GM19238 (cell line): ENCODE data around the gene PPP3CA.
"Not testable (repeated sequence)": the region's sequence is repeated elsewhere in the genome, so short reads cannot be mapped to it uniquely, and the experiment has no call there.

ENCODE experiments used
- DNase-seq: peaks from one replicate; pipeline ENCODE4 v3.0.0; 2011; ENCODE audit warnings: low spot score; ENCODE audit not compliant: insufficient read length

PPP3CA gene

GRCh38 chr4:101103381-101104142 is 243.8 kb downstream of the PPP3CA start:
- no peak for DNase-seq

GRCh38 chr4:101102114-101102742 is 245.1 kb downstream of the PPP3CA start:
- no peak for DNase-seq

DNA sequence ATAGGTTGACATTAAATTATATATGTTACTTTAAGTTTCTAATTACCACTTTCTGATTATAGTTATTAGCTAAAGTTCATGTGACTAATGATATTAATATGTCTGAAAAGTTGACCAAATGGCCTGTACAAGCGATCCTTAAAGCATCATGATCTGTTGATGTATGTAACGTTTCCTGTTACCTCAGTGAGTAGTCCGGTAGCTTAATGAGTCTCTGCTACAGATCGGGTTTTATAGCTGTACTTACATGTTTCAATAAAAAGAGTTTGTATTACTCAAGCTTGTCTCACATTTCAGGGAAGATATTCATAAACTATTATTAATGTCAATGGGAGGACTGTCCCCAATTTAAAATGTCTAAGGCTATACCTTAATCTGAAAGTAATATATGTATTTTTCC is 246.3 kb downstream of the PPP3CA start:
- no peak for DNase-seq

DNA sequence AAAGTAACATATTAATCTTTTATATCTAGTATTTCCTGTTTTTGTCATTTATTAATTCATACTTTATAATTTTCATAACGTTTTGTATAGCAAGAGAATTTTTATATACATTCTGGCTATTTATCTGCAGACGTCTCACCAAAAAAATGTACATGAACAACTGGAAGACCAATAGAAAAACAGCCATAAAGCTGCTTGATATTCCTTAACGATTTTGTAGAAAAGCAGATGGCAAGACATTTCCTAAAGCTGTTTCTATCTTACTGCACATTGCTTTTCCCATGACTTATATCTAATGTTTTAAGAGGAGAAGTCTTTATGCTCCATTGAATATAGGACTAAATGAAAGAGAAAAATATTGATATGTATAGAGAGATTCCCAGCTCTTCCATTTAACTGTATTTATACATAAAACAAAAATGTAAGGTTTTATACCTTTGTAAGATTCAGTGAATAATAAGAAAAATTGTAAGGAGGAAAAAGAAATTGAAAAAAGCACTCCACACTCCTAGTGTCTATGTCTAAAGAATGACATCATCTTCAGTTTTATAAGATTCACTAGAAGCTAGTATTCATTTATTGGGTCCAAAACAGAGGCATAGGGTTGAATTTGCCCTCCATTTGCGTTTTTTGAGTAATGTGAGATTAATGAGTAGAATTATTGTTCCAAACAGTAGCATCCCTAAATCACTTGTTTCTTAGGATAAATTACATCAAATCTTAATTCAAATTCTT is 248.5 kb downstream of the PPP3CA start:
- no peak for DNase-seq

DNA sequence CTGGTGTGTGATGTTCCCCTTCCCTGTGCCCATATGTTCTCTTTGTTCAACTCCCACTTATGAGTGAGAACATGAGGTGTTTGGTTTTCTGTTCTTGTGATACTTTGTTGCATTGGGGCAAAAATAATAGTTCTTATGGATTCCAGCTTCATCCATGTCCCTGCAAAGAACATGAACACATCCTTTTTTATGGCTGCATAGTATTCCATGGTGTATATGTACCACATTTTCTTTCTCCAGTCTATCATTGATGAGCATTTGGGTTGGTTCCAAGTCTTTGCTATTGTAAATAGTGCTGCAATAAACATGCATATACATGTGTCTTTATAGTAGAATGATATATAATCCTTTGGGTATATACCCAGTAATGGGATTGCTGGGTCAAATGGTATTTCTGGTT is 254.7 kb downstream of the PPP3CA start:
- not testable (repeated sequence) for DNase-seq

DNA sequence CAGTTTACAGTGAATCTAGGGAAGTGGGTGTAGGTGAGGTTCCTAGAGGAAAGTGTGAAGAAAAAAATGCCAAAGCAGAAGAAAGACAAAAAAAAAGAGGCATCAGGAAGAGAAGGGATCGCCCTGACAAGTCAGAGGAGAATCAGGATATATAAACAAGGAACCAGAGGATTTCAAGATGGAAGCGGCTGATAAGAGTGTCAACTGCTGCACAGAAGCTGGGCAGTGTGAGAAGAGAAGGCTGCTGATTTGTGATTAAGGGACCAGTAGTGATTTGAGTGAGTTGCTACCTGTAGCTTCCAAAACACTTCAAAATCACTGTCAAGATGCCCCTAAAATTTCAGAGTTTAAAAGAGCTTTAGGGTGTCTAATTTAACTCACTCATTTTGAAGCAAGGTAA is 258.2 kb downstream of the PPP3CA start:
- DNase-seq, result no peak

- no peak for DNase-seq
These were observed 260.3 kb downstream of the PPP3CA start for GRCh38 chr4:101086801-101087586.

GRCh38 chr4:101083131-101083530 is 264.2 kb downstream of the PPP3CA start:
- no peak for DNase-seq

DNA sequence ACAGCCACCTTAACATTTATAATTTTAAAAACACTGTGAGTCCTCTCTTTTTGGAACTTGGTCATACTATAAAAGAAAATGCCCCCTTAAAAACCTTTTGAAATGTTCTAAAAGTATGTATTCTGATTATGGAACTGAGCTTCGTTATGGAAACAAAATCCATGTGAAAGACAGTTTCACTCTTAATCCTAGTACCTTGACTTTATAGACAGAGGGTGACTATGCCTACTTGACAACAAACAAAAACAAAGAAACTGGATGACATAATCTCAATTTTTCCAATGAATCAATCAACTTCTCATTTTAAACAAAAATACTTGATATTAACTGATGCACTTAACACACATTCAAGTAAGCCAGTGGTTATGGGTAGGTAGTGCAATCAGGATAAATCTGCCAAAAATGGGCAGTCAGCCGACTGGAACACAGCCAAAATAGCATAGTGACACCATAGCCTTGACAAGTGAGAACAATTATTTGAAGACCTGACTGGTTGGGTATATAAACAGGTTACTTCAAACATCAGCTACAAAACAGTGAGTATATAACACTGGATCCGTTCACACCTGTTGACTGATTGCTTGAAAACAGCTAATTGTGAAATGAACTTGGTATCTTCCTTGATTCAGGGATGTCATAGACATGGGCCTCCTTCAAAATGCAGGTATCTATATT is 265.5 kb downstream of the PPP3CA start:
- no peak for DNase-seq

DNA sequence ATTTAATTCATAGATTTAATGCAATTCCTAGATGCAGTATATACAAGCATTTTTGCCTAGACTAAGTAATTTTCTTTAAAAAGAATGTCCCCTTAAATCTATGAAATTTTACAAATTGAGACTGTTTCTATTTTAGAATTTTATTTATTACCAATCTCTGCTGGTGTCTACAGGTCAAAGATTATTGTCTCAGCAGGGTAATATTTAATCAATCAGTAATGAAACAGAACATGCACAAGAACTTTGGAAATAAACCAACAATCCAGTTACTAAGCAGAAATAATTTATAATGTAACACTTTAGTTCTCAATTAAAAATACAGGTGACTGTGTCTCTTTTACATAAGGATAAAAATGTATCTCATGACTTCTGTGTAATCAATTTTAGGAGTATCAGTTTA is 266.2 kb downstream of the PPP3CA start:
- no peak for DNase-seq

DNA sequence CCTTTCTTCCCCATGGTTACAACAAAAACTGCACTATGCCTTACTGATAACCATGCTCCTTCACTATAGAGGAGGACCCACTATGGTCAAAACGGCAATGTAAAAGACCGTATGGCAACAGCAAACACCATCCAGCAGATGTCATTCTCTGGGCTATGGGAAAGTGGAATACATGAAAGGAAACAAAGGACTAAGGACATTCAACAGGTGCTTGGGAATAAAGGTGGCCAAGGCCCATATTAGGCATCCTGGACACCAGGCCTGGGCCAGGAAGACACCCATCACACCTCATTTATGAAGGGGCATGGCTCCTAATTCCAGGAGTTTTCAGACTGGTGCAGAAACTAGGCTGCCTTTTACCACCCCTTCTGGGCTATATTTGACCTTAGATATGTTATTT is 268.4 kb downstream of the PPP3CA start:
- no peak for DNase-seq

- no peak for DNase-seq
These were observed 271.3 kb downstream of the PPP3CA start for GRCh38 chr4:101076032-101076431.

DNA sequence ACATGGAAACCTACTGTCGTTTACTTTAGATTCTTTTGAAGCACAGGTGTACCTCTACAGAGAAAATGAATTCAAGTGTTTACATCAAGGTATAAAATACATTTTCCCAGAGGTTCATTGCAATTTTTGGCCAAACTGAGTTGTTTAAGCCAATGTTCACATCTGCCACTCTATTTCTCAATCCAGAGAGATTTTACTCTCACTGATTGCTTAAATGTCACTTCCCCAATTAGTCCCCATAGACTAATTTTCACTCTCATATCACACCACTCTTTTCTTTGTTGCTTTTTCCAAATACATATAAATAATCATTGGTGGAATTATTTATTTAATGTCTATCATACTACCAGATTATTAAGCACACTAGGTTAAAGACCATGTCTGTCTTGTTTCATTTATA is 271.8 kb downstream of the PPP3CA start:
- DNase-seq, result no peak

DNA sequence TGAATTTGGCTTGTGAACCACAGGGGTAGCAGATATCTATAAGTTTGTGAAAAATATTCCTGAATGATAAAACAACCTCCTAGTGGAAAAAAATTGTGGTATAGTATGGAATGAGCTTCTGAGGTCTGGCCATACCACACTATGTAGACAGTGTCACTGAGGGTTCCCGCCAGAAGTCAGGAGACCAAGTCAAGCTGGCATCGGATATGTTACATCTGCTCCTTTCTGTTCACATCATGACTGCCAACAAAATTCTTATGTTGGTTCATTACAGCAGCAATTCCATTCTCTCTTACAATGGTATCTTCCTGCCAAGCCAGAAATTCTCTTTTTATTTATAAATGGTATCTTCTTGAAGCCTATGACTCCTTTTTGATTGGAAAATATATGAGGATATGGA is 273.0 kb downstream of the PPP3CA start:
- no peak for DNase-seq

GRCh38 chr4:101071241-101071640 is 276.1 kb downstream of the PPP3CA start:
- DNase-seq, result no peak

GRCh38 chr4:101068115-101068514 is 279.2 kb downstream of the PPP3CA start:
- no peak for DNase-seq

DNA sequence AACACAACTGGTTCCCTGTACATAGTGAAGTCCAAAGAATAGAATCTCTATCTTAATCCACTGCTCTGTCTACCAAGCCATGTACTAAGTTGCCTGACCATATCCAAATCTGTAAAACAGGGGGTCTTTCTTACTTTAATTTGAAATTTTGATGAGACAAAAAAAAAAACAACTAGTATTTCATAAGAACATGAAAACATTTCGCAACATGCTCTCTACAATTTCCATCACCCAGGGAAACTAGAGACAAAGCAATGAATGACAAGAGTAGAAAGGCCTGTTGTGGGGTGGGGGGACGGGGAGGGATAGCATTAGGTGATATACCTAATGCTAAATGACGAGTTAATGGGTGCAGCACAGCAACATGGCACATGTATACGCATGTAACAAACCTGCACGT is 279.9 kb downstream of the PPP3CA start:
- DNase-seq, result no peak

GRCh38 chr4:101066626-101067170 is 280.6 kb downstream of the PPP3CA start:
- DNase-seq, result no peak

DNA sequence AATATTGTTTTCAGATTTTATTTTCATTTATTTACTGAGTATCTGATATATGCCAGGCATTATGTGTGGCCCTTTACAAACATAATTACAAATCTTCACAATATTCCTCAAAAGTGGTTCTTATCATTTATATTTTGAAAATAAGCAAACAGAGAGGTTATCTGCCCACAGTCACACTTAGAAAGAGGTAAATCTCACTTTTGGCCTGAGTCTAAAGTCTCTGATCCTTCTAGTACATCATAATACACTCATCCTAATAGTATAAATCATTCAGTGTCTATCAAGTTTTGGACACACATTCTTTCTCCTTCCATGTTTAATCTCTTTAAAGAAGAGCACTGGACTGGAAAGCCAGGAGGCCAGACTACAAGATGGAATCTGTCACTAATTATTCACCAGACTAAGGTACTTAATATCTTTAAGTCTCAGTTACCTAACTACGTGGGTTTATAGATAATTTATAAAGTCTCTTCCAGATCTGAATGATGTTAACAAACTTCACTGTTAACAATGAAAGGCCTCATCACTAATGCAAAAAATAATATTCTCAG is 281.3 kb downstream of the PPP3CA start:
- DNase-seq, result no peak

- DNase-seq, result no peak
These were observed 282.0 kb downstream of the PPP3CA start for GRCh38 chr4:101065346-101065745.
